Fibroblast of peridontal ligament (primary cell): ENCODE results near the gene ADO.
A peak's percentile ranks its signal among the peaks of the same experiment; 100 is the strongest.

Source experiments
- DNase-seq: peaks from one replicate; pipeline ENCODE4 v3.0.0-alpha.2; 2010; ENCODE audit errors: extremely low read depth

ADO gene

DNA sequence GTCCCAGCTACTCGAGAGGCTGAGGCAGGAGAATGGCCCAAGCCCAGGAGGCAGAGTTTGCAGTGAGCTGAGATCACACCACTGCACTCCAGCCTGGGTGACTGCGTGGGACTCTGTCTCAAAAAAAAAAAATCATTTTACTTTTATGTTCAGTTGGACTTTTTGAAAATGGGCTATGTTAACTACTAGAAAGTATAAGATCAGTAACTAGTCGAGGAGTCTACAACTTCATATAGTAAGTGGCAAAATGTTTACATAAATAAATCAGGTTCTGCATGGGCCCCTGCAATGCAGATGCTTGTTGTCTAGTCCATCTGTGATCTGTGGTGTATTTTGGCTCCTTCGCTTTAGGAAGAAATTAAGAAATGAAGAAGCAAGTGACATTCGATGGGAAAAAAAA lies 12.3 kb upstream of the ADO start:
- DNase-seq: no peak

GRCh38 chr10:62794306-62794705 lies 10.2 kb upstream of the ADO start:
- DNase-seq: peak; percentile 24

GRCh38 chr10:62795100-62795499 lies 9.4 kb upstream of the ADO start:
- DNase-seq: no peak

- DNase-seq: no peak
Observed at GRCh38 chr10:62795762-62796161, 8.8 kb upstream of the ADO start.

- no peak for DNase-seq
Observed at GRCh38 chr10:62796896-62797295, 7.6 kb upstream of the ADO start.

GRCh38 chr10:62801871-62802270 lies 2.6 kb upstream of the ADO start:
- no peak for DNase-seq

DNA sequence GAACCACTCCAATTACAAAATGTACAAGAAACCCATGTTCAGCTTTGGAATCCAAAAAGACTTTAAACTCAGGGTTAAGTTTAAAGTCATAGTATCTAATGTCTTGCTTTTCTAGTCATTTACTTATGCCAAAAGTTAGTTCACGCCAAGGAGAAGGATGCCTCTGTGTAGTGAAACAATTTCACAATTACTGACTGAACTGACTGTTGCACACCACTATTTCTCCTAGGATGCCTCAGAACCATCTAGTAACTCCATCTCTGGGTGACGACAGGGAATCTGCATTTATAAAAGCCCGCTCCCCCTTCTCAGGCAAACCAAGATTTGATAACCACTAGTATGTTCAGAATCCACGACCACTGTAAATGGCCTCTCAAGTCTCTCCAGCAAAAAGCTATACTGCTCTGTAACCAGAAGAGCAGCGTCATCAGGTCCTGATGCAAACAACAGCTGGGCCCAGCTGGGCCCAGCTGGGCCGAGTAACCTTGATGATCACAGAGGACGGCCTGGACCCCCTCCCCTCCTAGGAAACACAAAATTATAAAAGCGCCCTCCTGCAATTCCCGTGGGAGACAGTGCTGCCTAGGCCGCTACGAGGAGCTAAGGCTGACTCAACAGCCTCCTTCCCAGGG lies 680 bp upstream of the ADO start:
- no peak for DNase-seq

DNA sequence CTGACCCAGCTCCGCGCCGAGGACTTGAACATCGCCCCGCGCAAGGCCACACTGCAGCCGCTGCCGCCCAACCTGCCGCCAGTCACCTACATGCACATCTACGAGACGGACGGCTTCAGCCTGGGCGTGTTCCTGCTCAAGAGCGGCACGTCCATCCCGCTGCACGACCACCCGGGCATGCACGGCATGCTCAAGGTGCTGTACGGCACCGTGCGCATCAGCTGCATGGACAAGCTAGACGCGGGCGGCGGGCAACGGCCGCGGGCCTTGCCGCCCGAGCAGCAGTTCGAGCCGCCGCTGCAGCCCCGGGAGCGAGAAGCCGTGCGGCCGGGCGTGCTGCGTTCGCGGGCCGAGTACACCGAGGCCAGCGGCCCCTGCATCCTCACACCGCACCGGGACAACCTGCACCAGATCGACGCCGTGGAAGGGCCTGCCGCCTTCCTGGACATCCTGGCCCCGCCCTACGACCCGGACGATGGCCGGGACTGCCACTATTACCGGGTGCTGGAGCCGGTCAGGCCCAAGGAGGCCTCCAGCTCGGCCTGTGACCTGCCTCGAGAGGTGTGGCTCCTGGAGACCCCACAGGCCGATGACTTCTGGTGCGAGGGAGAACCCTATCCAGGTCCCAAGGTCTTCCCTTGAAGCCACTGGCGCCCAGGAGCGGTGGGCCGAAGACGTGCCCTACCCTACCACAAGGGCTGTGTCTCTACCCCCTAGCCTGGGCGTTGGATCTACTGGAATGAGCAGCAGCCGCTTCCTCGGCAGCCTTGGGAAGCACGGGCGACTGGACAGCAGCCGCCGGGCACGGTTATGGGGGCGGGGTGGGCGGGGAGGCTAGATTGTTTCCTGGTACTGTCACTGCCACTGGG lies 945 bp downstream of the ADO start:
- DNase-seq: peak; percentile 25

DNA sequence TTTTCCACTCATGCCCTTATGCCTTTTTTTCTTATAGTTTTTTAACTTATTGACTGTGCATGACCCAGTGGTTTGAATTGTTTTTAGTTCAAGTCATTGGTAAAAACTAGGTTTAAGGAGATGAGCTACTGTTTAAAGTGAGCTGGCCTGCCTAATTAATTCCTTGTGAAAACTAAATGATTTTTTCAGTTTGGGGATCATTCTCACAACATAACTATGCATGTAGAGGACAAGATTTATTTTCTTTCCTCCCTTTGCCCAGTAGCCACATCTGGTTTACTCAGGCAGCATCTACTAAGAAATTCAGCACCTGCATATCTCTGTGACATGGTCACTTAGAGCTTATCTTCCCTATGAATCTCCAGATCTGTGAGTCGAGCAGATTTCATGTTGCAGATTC lies 1.7 kb downstream of the ADO start:
- DNase-seq: peak; percentile 23

- DNase-seq: no peak
Observed at GRCh38 chr10:62810156-62810902, 5.8 kb downstream of the ADO start.

DNA sequence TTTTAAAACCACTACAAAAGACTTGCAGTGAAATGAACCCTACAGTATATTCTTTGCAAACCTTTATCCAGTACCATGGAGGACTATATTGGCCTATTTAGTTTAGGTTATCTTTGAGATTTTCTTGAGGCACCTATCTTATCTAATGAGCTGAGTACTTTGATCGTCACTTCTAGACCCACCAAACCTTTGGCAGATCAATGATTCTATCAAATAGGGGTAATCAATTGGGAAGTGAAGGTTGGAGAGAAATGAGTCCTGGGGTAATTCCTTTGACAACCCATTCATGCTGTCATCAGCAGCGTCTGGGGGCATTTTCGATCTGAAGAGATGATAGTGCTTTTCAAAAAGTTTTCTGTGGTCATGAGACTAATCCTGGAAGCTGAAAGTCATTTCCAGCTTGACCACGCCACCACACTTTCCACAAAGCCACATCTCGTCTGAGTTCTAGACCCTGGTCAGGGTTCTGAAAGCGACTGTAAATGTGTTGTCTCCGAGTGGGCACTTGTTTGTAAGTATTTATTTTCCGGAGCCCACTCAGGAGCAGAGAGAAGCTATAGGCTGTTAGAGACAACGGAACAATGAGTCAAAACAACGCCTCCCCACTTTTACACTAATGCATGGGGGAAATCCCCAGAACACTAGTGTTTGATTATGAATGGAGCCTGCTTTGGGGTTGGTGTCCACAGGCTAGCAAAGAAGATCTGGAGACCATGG lies 6.8 kb downstream of the ADO start:
- DNase-seq: no peak

GRCh38 chr10:62812672-62813439 lies 8.3 kb downstream of the ADO start:
- no peak for DNase-seq

DNA sequence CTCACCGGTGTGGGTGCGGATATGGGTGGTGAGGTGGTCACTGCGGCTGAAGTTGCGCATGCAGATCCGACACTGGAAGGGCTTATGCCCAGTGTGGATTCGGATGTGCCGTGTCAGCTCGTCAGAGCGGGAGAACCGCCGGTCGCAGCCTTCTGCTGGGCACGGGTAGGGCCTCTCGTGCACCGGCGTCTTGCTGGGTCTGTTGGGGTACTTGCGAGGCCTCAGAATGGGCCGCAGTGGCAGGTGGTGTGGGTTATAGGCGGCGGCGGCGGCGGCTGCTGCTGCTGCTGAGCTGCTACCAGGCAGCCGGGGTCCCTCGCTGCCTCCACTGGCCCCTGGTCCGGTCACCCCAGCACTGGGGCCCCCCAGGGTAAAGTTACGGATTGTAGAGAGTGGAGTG lies 8.9 kb downstream of the ADO start:
- DNase-seq: no peak

DNA sequence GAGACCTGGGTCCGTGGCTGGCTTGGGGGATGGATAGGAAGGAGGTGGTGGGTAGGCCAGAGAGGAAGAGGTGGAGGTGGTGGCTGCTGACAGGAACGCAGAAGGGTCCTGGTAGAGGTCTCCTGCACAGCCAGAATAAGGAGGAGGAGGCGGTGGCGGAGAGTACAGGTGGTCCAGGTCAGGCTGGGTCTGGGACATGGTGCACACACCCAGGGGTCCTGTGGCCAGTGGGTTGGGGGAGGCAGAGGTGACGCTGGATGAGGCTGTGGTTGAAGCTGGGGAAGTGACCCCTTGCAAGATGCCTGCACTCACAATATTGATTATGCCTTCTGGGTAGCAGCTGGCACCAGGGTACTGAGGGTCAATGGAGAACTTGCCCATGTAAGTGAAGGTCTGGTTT lies 9.5 kb downstream of the ADO start:
- DNase-seq: no peak

DNA sequence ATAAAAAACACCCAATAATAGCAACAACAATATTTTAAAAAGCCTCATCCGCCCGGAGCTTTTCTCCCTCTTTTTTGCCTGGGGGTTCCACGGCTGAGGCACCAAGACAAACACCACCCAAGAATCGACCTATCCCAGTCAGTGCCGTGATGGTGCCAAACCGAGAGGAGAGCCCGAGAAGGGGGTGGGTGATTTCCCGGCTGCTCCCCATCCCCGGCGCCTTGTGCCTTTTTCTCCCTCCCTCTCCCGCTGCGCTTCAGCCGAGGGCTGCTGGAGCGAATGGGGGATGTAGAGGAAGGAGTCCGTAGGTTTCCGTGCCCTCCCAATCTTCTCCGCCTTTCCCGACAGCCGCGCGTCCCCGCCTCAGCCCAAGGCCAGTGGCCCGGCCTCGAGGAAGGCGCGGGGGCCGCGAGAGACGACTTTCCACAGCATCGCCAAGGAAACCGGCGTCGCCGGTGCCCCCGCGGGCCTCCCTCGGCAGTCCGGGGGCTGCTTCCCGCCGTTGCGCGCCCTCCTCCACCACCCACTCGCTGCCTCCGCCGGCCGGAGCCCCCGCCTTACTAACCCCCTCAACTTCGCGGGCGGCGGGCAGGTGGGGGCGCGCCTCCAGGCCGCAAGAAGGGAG lies 10.3 kb downstream of the ADO start:
- DNase-seq: no peak

- peak; percentile 8 for DNase-seq
Observed at GRCh38 chr10:62815381-62816075, 11.0 kb downstream of the ADO start.

DNA sequence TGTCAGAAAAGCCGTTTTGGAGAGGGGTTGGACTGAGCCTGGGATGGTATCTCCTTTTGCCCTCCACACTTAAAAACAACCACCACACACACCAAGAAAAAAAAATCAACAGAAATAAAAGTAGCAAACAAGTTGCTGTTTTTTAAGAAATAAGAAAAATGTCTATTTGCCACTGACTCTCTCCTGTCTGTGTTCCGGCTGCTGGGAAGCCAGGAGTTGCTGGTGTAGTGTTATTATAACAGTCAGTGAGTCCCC lies 11.5 kb downstream of the ADO start:
- no peak for DNase-seq

DNA sequence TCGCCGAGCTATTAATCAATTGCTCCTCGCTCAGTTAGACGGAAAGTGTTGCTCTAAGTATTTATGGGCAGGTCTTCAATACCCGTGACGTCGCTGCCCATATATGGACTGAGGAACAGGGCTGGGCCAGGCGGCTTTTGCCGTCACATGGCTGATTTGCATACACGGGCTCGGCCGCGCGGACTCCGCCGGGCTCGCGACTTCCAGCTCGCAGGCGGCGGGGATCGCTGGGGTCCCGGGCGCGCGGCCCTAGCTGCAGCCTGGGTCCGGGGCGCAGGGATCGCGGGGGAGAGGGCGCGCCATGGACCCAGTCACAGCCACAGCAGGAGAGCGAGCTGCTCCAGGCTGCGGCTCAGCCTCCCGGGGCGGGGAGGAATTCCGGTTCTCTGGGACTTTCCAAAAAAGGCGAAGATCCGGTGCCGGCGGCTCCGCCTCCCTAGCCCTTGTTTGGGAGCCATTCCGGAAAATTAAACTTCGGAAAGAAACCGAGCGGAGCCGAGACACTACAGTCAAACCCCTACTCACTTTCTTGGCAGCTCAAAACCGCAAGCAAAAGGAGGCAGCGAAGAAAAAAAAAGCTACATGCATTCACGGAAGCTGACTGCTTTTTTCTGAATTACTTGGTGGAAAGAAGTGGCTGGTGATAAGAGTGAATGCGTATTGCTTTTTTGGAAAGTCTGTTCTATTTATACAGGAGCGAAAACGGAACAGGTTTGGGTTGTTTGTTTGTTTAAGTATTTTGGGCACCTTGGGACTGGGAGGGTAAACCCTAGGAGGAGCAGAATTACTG lies 12.0 kb downstream of the ADO start, which contains the start of gene EGR2:
Gene EGR2, minus strand, starts transcription at position 36 of the 790 bp plus-strand sequence. CDS start 337 bp downstream, outside the sequence.
- DNase-seq: peak; percentile 90

GRCh38 chr10:62817121-62817765 lies 12.7 kb downstream of the ADO start:
- DNase-seq: peak; percentile 5
